SK-N-SH (cell line): Measurements from ENCODE around the gene CCN5. TPM values are rescaled to one million over a fixed set of nuclear protein-coding genes. Genes with fewer than 3 reads are reported as not detected.

ENCODE experiments used
- CTCF ChIA-PET: fragments of 300-600, 350-600 bp; formaldehyde crosslinking; extraction: SDS; loops from one replicate; lab custom pipeline; 2021; lab: Yijun Ruan, JAX
- POLR2A ChIA-PET: fragments of 350-600 bp; sonication (Branson Sonifier 250); formaldehyde crosslinking; extraction: SDS; loops from one replicate; lab custom pipeline; 2020; ENCODE audit warnings: antibody characterized with exemption, inconsistent platforms; lab: Yijun Ruan, JAX
- DNase-seq: peaks from one replicate; pipeline ENCODE4 v3.0.0; 2012
- H2AFZ ChIP-seq: fragments of 200-600 bp; sonication (generic); 2 replicates; pipeline ENCODE4 v1.8.1; 2016; ENCODE audit warnings: antibody characterized with exemption, mild to moderate bottlenecking, low read depth
- H3F3A ChIP-seq: fragments of 200-600 bp; sonication (generic); replicated peaks from 2 replicates; pipeline ENCODE3; 2016; ENCODE audit warnings: antibody characterized with exemption, mild to moderate bottlenecking; ENCODE audit not compliant: insufficient read depth
- H3K27ac ChIP-seq, 2 experiments: fragments of 200-500 bp in 1 of 2; fragments of 200-600 bp in 1 of 2; sonication (Bioruptor generic) in 1 of 2; sonication (generic), shearing (Covaris generic) in 1 of 2; 2 replicates each; pipeline versions ENCODE4 v1.5.1 to v1.6.1; 2014 to 2016; ENCODE audit warnings: low read depth in 2 of 2, inconsistent platforms in 1 of 2, low read length in 1 of 2, mild to moderate bottlenecking in 1 of 2, mixed read lengths in 1 of 2
- H3K27me3 ChIP-seq: fragments of 200-600 bp; sonication (generic), shearing (Covaris generic); 2 replicates; pipeline ENCODE4 v1.6.1; 2016; ENCODE audit warnings: mixed run types; ENCODE audit not compliant: insufficient read depth
- H3K36me3 ChIP-seq, 2 experiments: fragments of 200-500 bp in 1 of 2; fragments of 200-600 bp in 1 of 2; sonication (Bioruptor generic) in 1 of 2; sonication (generic) in 1 of 2; replicated peaks in 1 of 2; 2 replicates each; pipeline versions ENCODE3 to v1.5.1; 2014 to 2016; ENCODE audit warnings: low read length in 1 of 2, mild to moderate bottlenecking in 1 of 2; ENCODE audit not compliant: insufficient read depth in 2 of 2, control insufficient read depth in 1 of 2
- H3K4me1 ChIP-seq, 2 experiments: fragments of 200-500 bp in 1 of 2; fragments of 200-600 bp in 1 of 2; sonication (Bioruptor generic) in 1 of 2; sonication (generic), shearing (Covaris generic) in 1 of 2; 2 replicates each; pipeline versions ENCODE4 v1.5.1 to v1.6.1; 2014 to 2016; ENCODE audit warnings: low read depth in 1 of 2, low read length in 1 of 2, mixed run types in 1 of 2; ENCODE audit not compliant: insufficient read depth in 2 of 2, control insufficient read depth in 1 of 2
- H3K4me2 ChIP-seq: fragments of 200-600 bp; sonication (generic), shearing (Covaris generic); 2 replicates; pipeline ENCODE4 v1.6.1; 2017; ENCODE audit warnings: mixed run types
- H3K4me3 ChIP-seq, 2 experiments: fragments of 200-500 bp in 1 of 2; fragments of 200-600 bp in 1 of 2; sonication (Bioruptor generic) in 1 of 2; sonication (generic), shearing (Covaris generic) in 1 of 2; 2 replicates each; pipeline versions ENCODE4 v1.5.1 to v1.8.1; 2014 to 2016; ENCODE audit warnings: low read depth in 2 of 2, inconsistent platforms in 1 of 2, low read length in 1 of 2, mild to moderate bottlenecking in 1 of 2, mixed read lengths in 1 of 2, moderate library complexity in 1 of 2
- H3K79me2 ChIP-seq: fragments of 200-600 bp; sonication (generic); 2 replicates; pipeline ENCODE4 v1.8.1; 2017; ENCODE audit warnings: mild to moderate bottlenecking; ENCODE audit not compliant: insufficient read depth
- H3K9ac ChIP-seq: fragments of 200-600 bp; sonication (generic); 2 replicates; pipeline ENCODE4 v1.6.1; 2017; ENCODE audit warnings: mixed run types
- H3K9me2 ChIP-seq: fragments of 200-600 bp; sonication (generic); 2 replicates; pipeline ENCODE4 v1.6.1; 2017; ENCODE audit warnings: mixed run types
- H3K9me3 ChIP-seq: fragments of 200-600 bp; sonication (generic); 2 replicates; pipeline ENCODE4 v1.6.1; 2017; ENCODE audit warnings: mixed run types, mild to moderate bottlenecking, moderate library complexity
- H4K20me1 ChIP-seq: fragments of 200-600 bp; sonication (generic); 2 replicates; pipeline ENCODE4 v1.6.1; 2017; ENCODE audit warnings: mild to moderate bottlenecking, mixed run types; ENCODE audit not compliant: insufficient read depth
- CHD2 ChIP-seq: fragments of 150-350 bp; IDR thresholded peaks from 2 replicates; pipeline ENCODE4 v1.6.1; 2018; ENCODE audit warnings: low read length; ENCODE audit not compliant: partially characterized antibody
- FOXJ3 ChIP-seq: sonication (generic); formaldehyde crosslinking; IDR thresholded peaks from 2 replicates; pipeline ENCODE4 v1.5.1; 2020; ENCODE audit warnings: mild to moderate bottlenecking, missing genetic modification reagents
- GABPA ChIP-seq: IDR thresholded peaks from 2 replicates; pipeline ENCODE4 v1.4.0; 2012; ENCODE audit warnings: low read depth, mild to moderate bottlenecking
- GATA2 ChIP-seq: sonication (generic); formaldehyde crosslinking; IDR thresholded peaks from 2 replicates; pipeline ENCODE4 v1.5.0; 2020; ENCODE audit warnings: mild to moderate bottlenecking, missing genetic modification reagents
- IRF3 ChIP-seq: fragments of 150-350 bp; IDR thresholded peaks from 2 replicates; pipeline ENCODE4 v1.6.1; 2016; ENCODE audit warnings: mild to moderate bottlenecking, low read depth, low read length
- NFIC ChIP-seq: IDR thresholded peaks from 2 replicates; pipeline ENCODE4 v1.4.0; 2012; ENCODE audit warnings: borderline replicate concordance
- NRF1 ChIP-seq: IDR thresholded peaks from 2 replicates; pipeline ENCODE4 v1.6.1; 2012; ENCODE audit warnings: low read depth, mild to moderate bottlenecking, low read length
- POLR2AphosphoS5 ChIP-seq: IDR thresholded peaks from 2 replicates; pipeline ENCODE4 v1.6.1; 2012; ENCODE audit warnings: low read depth, low read length
- RAD21 ChIP-seq: IDR thresholded peaks from 2 replicates; pipeline ENCODE4 v1.6.1; 2012; ENCODE audit warnings: mild to moderate bottlenecking, low read length
- REST ChIP-seq: IDR thresholded peaks from 2 replicates; pipeline ENCODE4 v1.6.1; 2012; ENCODE audit warnings: mild to moderate bottlenecking, low read depth, low read length, moderate library complexity
- RFX5 ChIP-seq: IDR thresholded peaks from 2 replicates; pipeline ENCODE4 v1.6.1; 2012; ENCODE audit warnings: mild to moderate bottlenecking, improper control_type of control experiment, low read length
- RXRA ChIP-seq: IDR thresholded peaks from 2 replicates; pipeline ENCODE4 v1.4.0; 2012; ENCODE audit warnings: low read depth, mild to moderate bottlenecking, borderline replicate concordance
- SIN3A ChIP-seq: IDR thresholded peaks from 2 replicates; pipeline ENCODE4 v1.6.1; 2012; ENCODE audit warnings: low read depth, mild to moderate bottlenecking, low read length, moderate library complexity, borderline replicate concordance
- SMC3 ChIP-seq: IDR thresholded peaks from 2 replicates; pipeline ENCODE4 v1.6.1; 2012; ENCODE audit warnings: low read depth, low read length, improper control_type of control experiment
- TAF1 ChIP-seq: IDR thresholded peaks from 2 replicates; pipeline ENCODE4 v1.6.1; 2012; ENCODE audit warnings: low read depth, mild to moderate bottlenecking, low read length, moderate library complexity, borderline replicate concordance
- WGBS: methylation state at CpG from one replicate; pipeline ENCODE4 v1.1.6; 2017; ENCODE audit warnings: low lambda C conversion rate; 5-methylcytosine and 5-hydroxymethylcytosine counted together
- polyA plus RNA-seq, 3 experiments: library from polyadenylated mRNA; depleted of rRNA; stranded (reverse); fragments of >200 nt; gene quantifications; 2 replicates each; pipeline ENCODE4 v1.2.3, GENCODE V29; 2012
- TF ChIP-seq, protein P1 (sequence below): IDR thresholded peaks from 2 replicates; pipeline ENCODE4; 2012

The CCN5 gene
- polyA plus RNA-seq, 1 of the 3 experiments (the other 2 are of a cell fraction) = 0.05 TPM

GRCh38 chr20:44684047-44684967 is 30.9 kb upstream of the CCN5 start:
- H3K9me2 ChIP-seq = no peaks in the 10 kb centered on the region
- WGBS = 73% methylated on average over 6 of the region's 6 CpGs
- TF ChIP-seq GABPA (no peak), GATA2 (CRISPR knock-in tag) (no peak), POLR2AphosphoS5 (no peak), NRF1 (no peak), RAD21 (no peak), NFIC (no peak), CHD2 (no peak), SIN3A (no peak), RXRA (no peak)
- TF ChIP-seq, all 33 proteins: peak for 0
- ChIA-PET POLR2A (interaction anchor here (1.0 to 1.6 kb wide), 2 partner anchors 32 to 49 kb away, joined by 3 to 4 read pairs; no protein-coding TSS in a partner anchor), CTCF (interaction anchor here (0.6 to 7.0 kb wide), 82 partner anchors 8 to 470 kb away, joined by 3 to 183 read pairs (median 4); partner anchors contain the start of genes ADA, CCN5, PABPC1L and SERINC3)
- Histone ChIP-seq H4K20me1 (no peaks in the 10 kb centered on the region), H3F3A (no peaks in the 10 kb centered on the region), H3K9ac (no peak overlapping the region), H3K79me2 (no peaks in the 10 kb centered on the region), H3K4me2 (no peak overlapping the region), H3K9me3 (no peaks in the 10 kb centered on the region), H3K4me1 (peaks cover 0 to 2% of the 10 kb centered on the region in 2 experiments; a peak in 1 of 4 replicates), H2AFZ (no peak overlapping the region), H3K36me3 (no peaks in the 10 kb centered on the region), H3K27me3 (no peaks in the 10 kb centered on the region), H3K27ac (no peak overlapping the region), H3K4me3 (no peak overlapping the region)
- no peak for DNase-seq

DNA sequence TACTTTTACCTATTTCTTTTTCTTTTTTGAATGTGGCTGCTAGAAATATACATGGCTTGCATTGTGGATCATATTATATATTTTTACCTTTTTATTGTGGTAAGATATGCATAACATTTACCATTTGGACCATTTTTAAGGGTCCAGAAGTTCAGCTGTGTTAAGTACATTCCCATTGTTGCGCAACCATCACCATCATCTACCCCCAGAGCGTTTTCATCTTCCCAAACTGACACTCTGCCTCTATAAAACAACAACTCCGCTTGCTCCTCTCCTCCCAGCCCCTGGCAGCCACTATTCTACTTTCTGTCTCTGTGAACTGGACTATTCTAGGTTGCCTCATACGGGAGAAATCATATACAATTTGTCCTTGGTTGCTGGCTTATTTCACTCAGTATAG is 28.2 kb upstream of the CCN5 start:
- TF ChIP-seq, protein P1, sequence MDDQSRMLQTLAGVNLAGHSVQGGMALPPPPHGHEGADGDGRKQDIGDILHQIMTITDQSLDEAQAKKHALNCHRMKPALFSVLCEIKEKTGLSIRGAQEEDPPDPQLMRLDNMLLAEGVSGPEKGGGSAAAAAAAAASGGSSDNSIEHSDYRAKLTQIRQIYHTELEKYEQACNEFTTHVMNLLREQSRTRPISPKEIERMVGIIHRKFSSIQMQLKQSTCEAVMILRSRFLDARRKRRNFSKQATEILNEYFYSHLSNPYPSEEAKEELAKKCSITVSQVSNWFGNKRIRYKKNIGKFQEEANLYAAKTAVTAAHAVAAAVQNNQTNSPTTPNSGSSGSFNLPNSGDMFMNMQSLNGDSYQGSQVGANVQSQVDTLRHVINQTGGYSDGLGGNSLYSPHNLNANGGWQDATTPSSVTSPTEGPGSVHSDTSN = no peak
- no peak for TF ChIP-seq REST
- no peak for TF ChIP-seq FOXJ3 (CRISPR knock-in tag)
- no peak for TF ChIP-seq RAD21
- no peak for TF ChIP-seq SMC3
- TF ChIP-seq TAF1 = no peak
- TF ChIP-seq IRF3 = no peak
- TF ChIP-seq POLR2AphosphoS5 = no peak
- no peak for TF ChIP-seq RFX5
- TF ChIP-seq RXRA = no peak
- TF ChIP-seq CHD2 = no peak
- ChIA-PET CTCF (interaction anchor here (6.0 to 7.0 kb wide), 2 partner anchors 34 to 61 kb away, joined by 55 to 79 read pairs; no protein-coding TSS in a partner anchor), POLR2A (no interaction called here)
- Histone ChIP-seq H3K27ac (no peak overlapping the region), H3K4me1 (peaks cover 0 to 7% of the 10 kb centered on the region in 2 experiments; a peak in 1 of 4 replicates), H3K9ac (no peak overlapping the region), H3K27me3 (no peaks in the 10 kb centered on the region), H3K79me2 (no peaks in the 10 kb centered on the region), H3K9me3 (no peaks in the 10 kb centered on the region), H3K4me2 (no peak overlapping the region), H3K36me3 (no peaks in the 10 kb centered on the region), H3K4me3 (no peak overlapping the region), H2AFZ (no peak overlapping the region), H4K20me1 (no peaks in the 10 kb centered on the region), H3F3A (peaks cover 4% of the 10 kb centered on the region), H3K9me2 (no peaks in the 10 kb centered on the region)
- WGBS = 89% methylated on average over 4 of the region's 4 CpGs
- DNase-seq = no peak
